Activated CD8-positive, alpha-beta memory T cell treated with anti-CD3 and anti-CD28 coated beads, Interleukin-2, amount 10 ng/mL, durations not matched to agents 7 days and 5 days (primary cell): ENCODE data around the gene LY6G6F. TPM values are rescaled to one million over a fixed set of nuclear protein-coding genes. Genes with fewer than 3 reads are reported as not detected.

Experiments
- ATAC-seq: fragments of 150-1000 bp; cut with Tn5 transposase; one replicate; pipeline ENCODE4 v1.10.0; 2021; ENCODE audit warnings: moderate library complexity
- CTCF ChIA-PET: fragments of 350-600 bp; sonication (Branson Sonifier 250); formaldehyde crosslinking; loops from one replicate; lab custom pipeline; 2021; ENCODE audit warnings: antibody characterized with exemption; lab: Charles Lee
- DNase-seq: peaks from one replicate; pipeline ENCODE4 v3.0.0-alpha.2; 2020
- H3K27ac Mint-ChIP-seq: one replicate; pipeline ENCODE4 v1.8.0; 2021; ENCODE audit warnings: mild to moderate bottlenecking, mixed read lengths
- H3K27me3 Mint-ChIP-seq: one replicate; pipeline ENCODE4 v1.8.0; 2021; ENCODE audit warnings: mixed read lengths
- H3K36me3 Mint-ChIP-seq: one replicate; pipeline ENCODE4 v1.8.0; 2021; ENCODE audit warnings: mild to moderate bottlenecking, mixed read lengths
- H3K4me1 Mint-ChIP-seq: one replicate; pipeline ENCODE4 v1.8.0; 2021; ENCODE audit warnings: mixed read lengths
- H3K4me3 Mint-ChIP-seq: one replicate; pipeline ENCODE4 v1.8.0; 2021; ENCODE audit warnings: mild to moderate bottlenecking, moderate library complexity, mixed read lengths
- H3K9me3 Mint-ChIP-seq: one replicate; pipeline ENCODE4 v1.8.0; 2022; ENCODE audit warnings: low read depth, mixed read lengths
- total RNA-seq, 2 experiments: library from RNA; stranded (reverse); gene quantifications; one replicate each; pipeline ENCODE4 v1.2.3, GENCODE V29; 2021

The LY6G6F gene
- total RNA-seq, 2 experiments from 2014 or later = not detected

DNA sequence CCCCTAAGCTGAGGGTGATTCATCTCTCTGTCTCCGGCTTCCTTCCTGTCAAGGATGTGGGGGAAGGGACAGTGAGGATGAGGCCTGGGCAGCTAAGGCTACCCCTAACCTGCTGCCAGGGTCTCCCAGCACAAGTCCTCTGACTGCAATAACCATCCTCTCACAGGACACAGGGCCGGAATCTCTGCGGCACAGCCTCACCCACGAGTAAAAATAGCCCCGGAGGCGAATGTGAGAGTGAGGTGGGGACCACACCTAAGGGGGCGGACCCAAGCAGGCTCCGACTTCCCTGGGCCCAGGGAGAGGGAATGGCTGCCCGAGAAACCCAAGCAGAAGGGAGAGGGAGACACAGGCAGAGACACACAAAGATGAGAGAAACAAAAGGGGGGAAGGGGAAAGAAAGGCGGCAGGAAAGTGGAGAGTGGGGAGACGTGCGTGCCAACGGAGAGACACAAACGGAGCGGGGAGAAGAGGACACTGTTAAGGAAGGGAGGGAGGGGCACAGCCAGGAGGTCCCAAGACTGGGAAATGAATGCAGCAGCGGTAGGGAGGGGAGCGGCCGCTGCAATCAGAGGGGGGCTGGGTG is 28.2 kb downstream of the LY6G6F start:
- Mint-ChIP-seq H3K9me3 (no peaks in the 10 kb centered on the region), H3K4me3 (peak overlapping the region; percentile 91), H3K36me3 (peaks cover 47% of the 10 kb centered on the region), H3K27me3 (no peaks in the 10 kb centered on the region), H3K4me1 (peaks cover 67% of the 10 kb centered on the region), H3K27ac (peak overlapping the region; percentile 96)
- CTCF ChIA-PET = interaction anchor here (0.7 to 4.5 kb wide), 10 partner anchors 12 to 129 kb away, joined by 3 to 40 read pairs (median 3); partner anchors contain the start of genes LY6G5C, MPIG6B and VARS1
- ATAC-seq (peak; percentile 40), DNase-seq (peak; percentile 85)

GRCh38 chr6:31736021-31736767 is 29.5 kb downstream of the LY6G6F start, which contains the start of gene CLIC1:
Gene CLIC1, minus strand, starts transcription at chr6:31736530. Its CDS starts 230 bp downstream, at chr6:31736300.
- DNase-seq = peak; percentile 91
- Mint-ChIP-seq H3K27ac (peak within 1 kb of the TSS; percentile 96), H3K36me3 (peaks cover 42% of the 10 kb centered on the region), H3K4me1 (peaks cover 63% of the 10 kb centered on the region), H3K27me3 (no peaks in the 10 kb centered on the region), H3K9me3 (no peaks in the 10 kb centered on the region), H3K4me3 (peak within 1 kb of the TSS; percentile 91)
- CTCF ChIA-PET = interaction anchor here (0.6 to 5.8 kb wide), 13 partner anchors 8 to 94 kb away, joined by 3 to 60 read pairs (median 4); partner anchors contain the start of genes ABHD16A, DDAH2, HSPA1B and LY6G5C
- peak; percentile 38 for ATAC-seq

GRCh38 chr6:31736768-31737314 is 30.2 kb downstream of the LY6G6F start:
- CTCF ChIA-PET = interaction anchor here (0.9 to 5.8 kb wide), 15 partner anchors 8 to 139 kb away, joined by 3 to 60 read pairs (median 8); partner anchors contain the start of genes ABHD16A, DDAH2, HSPA1B and LY6G5C
- peak; percentile 42 for DNase-seq
- Mint-ChIP-seq H3K27ac (peak overlapping the region; percentile 96), H3K27me3 (no peaks in the 10 kb centered on the region), H3K4me1 (peaks cover 65% of the 10 kb centered on the region), H3K36me3 (peaks cover 44% of the 10 kb centered on the region), H3K4me3 (peak overlapping the region; percentile 91), H3K9me3 (no peaks in the 10 kb centered on the region)
- no peak for ATAC-seq

GRCh38 chr6:31737315-31737990 is 30.8 kb downstream of the LY6G6F start:
- H3K9me3 Mint-ChIP-seq = no peaks in the 10 kb centered on the region
- H3K4me1 Mint-ChIP-seq = peaks cover 62% of the 10 kb centered on the region
- DNase-seq (peak; percentile 59), ATAC-seq (no peak)
- peaks cover 42% of the 10 kb centered on the region for H3K36me3 Mint-ChIP-seq
- H3K27me3 Mint-ChIP-seq = no peaks in the 10 kb centered on the region
- H3K27ac Mint-ChIP-seq = peak overlapping the region; percentile 96
- CTCF ChIA-PET = interaction anchor here (0.6 to 5.8 kb wide), 32 partner anchors 9 to 191 kb away, joined by 3 to 60 read pairs (median 5); partner anchors contain the start of genes ABHD16A, ATP6V1G2, DDAH2 and GPANK1
- peak overlapping the region; percentile 91 for H3K4me3 Mint-ChIP-seq

DNA sequence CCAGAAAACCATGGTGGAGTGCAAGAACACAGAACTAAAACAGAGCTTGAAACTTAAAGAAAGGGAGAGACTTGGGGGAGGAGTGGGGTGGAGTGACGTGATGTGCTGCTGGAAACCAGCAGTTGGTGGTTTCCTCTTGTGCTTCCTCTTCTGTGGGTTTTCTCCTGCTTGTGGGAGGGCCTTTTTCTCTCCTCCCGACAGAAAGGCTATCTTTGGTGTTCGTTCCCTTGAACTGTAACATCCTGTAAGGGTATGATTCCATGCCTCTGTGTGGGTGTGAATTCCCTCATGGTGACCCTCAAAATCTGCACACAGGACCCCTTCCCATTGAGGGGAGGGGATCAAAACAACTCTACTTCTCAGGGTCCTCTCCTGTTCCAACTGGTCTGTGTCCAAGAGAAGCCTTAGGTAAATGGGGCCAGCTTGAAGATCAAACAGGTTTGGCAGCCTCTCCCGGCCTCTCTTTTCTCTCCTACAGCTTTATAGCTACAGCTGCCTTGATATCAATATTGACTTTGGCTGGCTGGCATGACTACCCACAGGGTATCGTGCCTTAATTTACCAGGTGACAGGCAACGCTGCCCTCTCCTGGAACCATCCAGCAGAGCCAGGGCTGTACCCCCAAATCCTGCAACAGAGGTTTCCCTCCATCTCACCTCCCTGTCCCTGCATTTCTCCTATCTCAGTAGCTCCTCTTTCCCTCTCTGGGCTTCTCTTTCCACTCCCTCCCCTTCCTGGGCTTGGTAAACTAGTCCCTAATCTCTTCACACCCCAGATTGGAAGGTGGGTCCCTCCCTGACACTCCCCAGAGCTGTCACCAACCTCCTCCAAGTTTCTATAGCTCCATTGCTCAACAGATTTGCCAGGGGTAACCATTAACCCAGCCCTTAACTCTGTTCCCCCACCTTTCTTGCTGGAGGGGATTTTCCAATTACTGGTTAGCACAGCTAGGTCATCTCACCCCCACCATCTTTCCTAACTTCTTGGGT is 31.6 kb downstream of the LY6G6F start:
- Mint-ChIP-seq H3K27ac (peak overlapping the region; percentile 96), H3K36me3 (peaks cover 45% of the 10 kb centered on the region), H3K9me3 (no peaks in the 10 kb centered on the region), H3K4me3 (peak overlapping the region; percentile 91), H3K4me1 (peaks cover 59% of the 10 kb centered on the region), H3K27me3 (no peaks in the 10 kb centered on the region)
- ATAC-seq (peak; percentile 17), DNase-seq (peak; percentile 89)
- CTCF ChIA-PET = interaction anchor here (0.6 to 5.8 kb wide), 46 partner anchors 10 to 257 kb away, joined by 3 to 60 read pairs (median 4); partner anchors contain the start of genes ABHD16A, ATP6V1G2, BAG6 and C6orf47

DNA sequence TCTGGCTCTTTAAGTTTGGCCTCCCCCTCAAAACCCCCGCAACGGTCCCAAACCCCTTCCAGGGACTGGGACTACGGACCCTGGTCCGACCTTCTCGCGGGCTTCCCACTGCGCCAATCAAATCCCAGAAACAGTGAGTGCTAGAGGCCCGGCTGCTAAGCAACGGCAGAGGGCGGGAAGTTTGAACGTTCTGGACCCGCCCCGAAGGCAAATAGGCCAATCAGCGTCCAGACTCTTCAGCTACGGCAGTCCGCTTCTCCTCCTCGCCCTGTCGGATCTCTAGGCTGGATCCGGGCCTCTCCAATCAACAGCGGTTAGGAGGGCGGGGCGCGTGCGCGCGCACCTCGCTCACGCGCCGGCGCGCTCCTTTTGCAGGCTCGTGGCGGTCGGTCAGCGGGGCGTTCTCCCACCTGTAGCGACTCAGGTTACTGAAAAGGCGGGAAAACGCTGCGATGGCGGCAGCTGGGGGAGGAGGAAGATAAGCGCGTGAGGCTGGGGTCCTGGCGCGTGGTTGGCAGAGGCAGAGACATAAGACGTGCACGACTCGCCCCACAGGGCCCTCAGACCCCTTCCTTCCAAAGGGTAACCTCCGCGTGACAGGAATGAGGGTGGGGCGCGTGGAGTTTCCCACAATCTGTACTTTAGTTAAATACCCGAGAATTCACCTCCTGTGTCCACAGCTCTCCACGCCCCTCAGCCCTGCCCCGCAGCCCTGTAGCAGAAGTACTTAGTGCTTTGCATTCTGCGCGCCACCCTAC is 33.2 kb downstream of the LY6G6F start, which contains the start of gene MSH5:
Gene MSH5, plus strand, starts transcription at position 367 of the 758 bp plus-strand sequence. CDS start 462 bp downstream, outside the sequence.
- DNase-seq (peak; percentile 99), ATAC-seq (peak; percentile 81)
- Mint-ChIP-seq H3K27me3 (no peaks in the 10 kb centered on the region), H3K9me3 (no peaks in the 10 kb centered on the region), H3K27ac (peak within 1 kb of the TSS; percentile 96), H3K4me1 (peaks cover 45% of the 10 kb centered on the region), H3K36me3 (peaks cover 40% of the 10 kb centered on the region), H3K4me3 (peak within 1 kb of the TSS; percentile 91)
- CTCF ChIA-PET = interaction anchor here (1.0 to 5.8 kb wide), 24 partner anchors 10 to 199 kb away, joined by 3 to 60 read pairs (median 8); partner anchors contain the start of genes BAG6, C6orf47, DDAH2 and GPANK1

- Mint-ChIP-seq H3K27ac (peak overlapping the region; percentile 96), H3K27me3 (no peaks in the 10 kb centered on the region), H3K4me1 (peaks cover 45% of the 10 kb centered on the region), H3K36me3 (peaks cover 40% of the 10 kb centered on the region), H3K9me3 (no peaks in the 10 kb centered on the region), H3K4me3 (peak overlapping the region; percentile 91)
- ATAC-seq (no peak), DNase-seq (no peak)
- CTCF ChIA-PET = interaction anchor here (1.0 to 5.8 kb wide), 13 partner anchors 9 to 92 kb away, joined by 3 to 60 read pairs (median 9); partner anchors contain the start of genes DDAH2, GPANK1, HSPA1A and HSPA1L
Measured at GRCh38 chr6:31740397-31741223, 33.9 kb downstream of the LY6G6F start.

GRCh38 chr6:31741815-31742214 is 35.1 kb downstream of the LY6G6F start:
- Mint-ChIP-seq H3K27ac (peak overlapping the region; percentile 42), H3K9me3 (no peaks in the 10 kb centered on the region), H3K36me3 (peaks cover 36% of the 10 kb centered on the region), H3K4me3 (peak overlapping the region; percentile 91), H3K27me3 (no peaks in the 10 kb centered on the region), H3K4me1 (peaks cover 42% of the 10 kb centered on the region)
- ATAC-seq (no peak), DNase-seq (no peak)
- CTCF ChIA-PET = interaction anchor here (1.1 to 5.8 kb wide), 4 partner anchors 13 to 60 kb away, joined by 3 to 60 read pairs (median 18); partner anchors contain the start of gene DDAH2

- Mint-ChIP-seq H3K4me1 (peaks cover 31% of the 10 kb centered on the region), H3K27me3 (no peaks in the 10 kb centered on the region), H3K36me3 (peaks cover 42% of the 10 kb centered on the region), H3K9me3 (no peaks in the 10 kb centered on the region), H3K4me3 (no peak overlapping the region), H3K27ac (peak overlapping the region; percentile 40)
- CTCF ChIA-PET = interaction anchor here (0.5 to 1.1 kb wide), 2 partner anchors 27 to 93 kb away, joined by 4 read pairs; no protein-coding TSS in a partner anchor
- ATAC-seq (no peak), DNase-seq (no peak)
Measured at GRCh38 chr6:31742894-31743293, 36.2 kb downstream of the LY6G6F start.

GRCh38 chr6:31744422-31744821 is 37.8 kb downstream of the LY6G6F start:
- DNase-seq (no peak), ATAC-seq (no peak)
- H3K4me1 Mint-ChIP-seq = peaks cover 16% of the 10 kb centered on the region
- H3K9me3 Mint-ChIP-seq = no peaks in the 10 kb centered on the region
- H3K36me3 Mint-ChIP-seq = peaks cover 48% of the 10 kb centered on the region
- peak overlapping the region; percentile 35 for H3K27ac Mint-ChIP-seq
- CTCF ChIA-PET = interaction anchor here (0.7 to 1.4 kb wide), 2 partner anchors 11 to 15 kb away, joined by 3 to 5 read pairs; no protein-coding TSS in a partner anchor
- H3K4me3 Mint-ChIP-seq = no peak overlapping the region
- H3K27me3 Mint-ChIP-seq = no peaks in the 10 kb centered on the region
